K562 (cell line): ENCODE data around the gene NUP107. TPM values are rescaled to one million over a fixed set of nuclear protein-coding genes. Genes with fewer than 3 reads are reported as not detected.

ENCODE experiments used
- ARID3B ChIP-seq: fragments of 250-450 bp; sonication (Bioruptor Pico); IDR thresholded peaks from 2 replicates; pipeline ENCODE4 v1.4.0; 2020; ENCODE audit warnings: borderline replicate concordance
- CBX2 ChIP-seq: fragments of 200-600 bp; sonication (generic); IDR thresholded peaks from one replicate; pipeline ENCODE4 v1.6.1; 2012; ENCODE audit warnings: mild to moderate bottlenecking, low read length, inconsistent platforms; ENCODE audit not compliant: insufficient read depth, poor library complexity, severe bottlenecking
- CREB1 ChIP-seq, 2 experiments: sonication (generic) in 1 of 2; formaldehyde crosslinking in 1 of 2; IDR thresholded peaks; 2 replicates each; pipeline versions ENCODE4 v1.6.1 to v1.8.0; 2012 to 2022; ENCODE audit warnings: inconsistent platforms in 1 of 2, mild to moderate bottlenecking in 1 of 2, missing genetic modification reagents in 1 of 2, moderate library complexity in 1 of 2
- FOXK1 ChIP-seq: sonication (generic); formaldehyde crosslinking; IDR thresholded peaks from 2 replicates; pipeline ENCODE4 v1.8.0; 2022; ENCODE audit warnings: missing genetic modification reagents, mild to moderate bottlenecking, borderline replicate concordance
- FOXM1 ChIP-seq, 2 experiments: fragments of 450-650 bp in 1 of 2; sonication (generic) in 1 of 2; formaldehyde crosslinking in 1 of 2; IDR thresholded peaks; 2 replicates each; pipeline versions ENCODE4 v1.6.1 to v1.9.0; 2017 to 2022; ENCODE audit warnings: low read depth in 2 of 2, mild to moderate bottlenecking in 2 of 2, missing genetic modification reagents in 1 of 2, moderate library complexity in 1 of 2
- HDAC1 ChIP-seq, 2 experiments: fragments of 450-650 bp; IDR thresholded peaks; 2 replicates each; pipeline ENCODE4 v1.6.1; 2016 to 2017; ENCODE audit warnings: inconsistent platforms in 1 of 2, mild to moderate bottlenecking in 1 of 2, moderate library complexity in 1 of 2
- HNRNPUL1 ChIP-seq: fragments of 200-400 bp; formaldehyde crosslinking; IDR thresholded peaks from 2 replicates; pipeline ENCODE4 v1.6.1; 2017; ENCODE audit warnings: low read length
- KLF16 ChIP-seq: IDR thresholded peaks from 2 replicates; pipeline ENCODE4 v1.6.1; 2016; ENCODE audit warnings: antibody characterized with exemption
- MIER1 ChIP-seq: fragments of 450-650 bp; IDR thresholded peaks from 2 replicates; pipeline ENCODE4 v1.6.1; 2016; ENCODE audit warnings: antibody characterized with exemption, mild to moderate bottlenecking, low read depth
- PHB ChIP-seq: fragments of 250-450 bp; sonication (Bioruptor Pico); IDR thresholded peaks from 2 replicates; pipeline ENCODE4 v1.5.0; 2021
- SMAD2 ChIP-seq: fragments of 150-350 bp; IDR thresholded peaks from 2 replicates; pipeline ENCODE4 v1.6.1; 2014; ENCODE audit warnings: low read depth, mild to moderate bottlenecking, low read length
- SRSF1 ChIP-seq: fragments of 200-400 bp; formaldehyde crosslinking; IDR thresholded peaks from 2 replicates; pipeline ENCODE4 v1.6.1; 2017; ENCODE audit warnings: mild to moderate bottlenecking, low read depth, low read length, moderate library complexity
- TBP ChIP-seq: optimal IDR thresholded peaks from 2 replicates; pipeline ENCODE3; 2011; ENCODE audit warnings: low read depth, low read length, improper control_type of control experiment
- TOE1 ChIP-seq, 2 experiments: fragments of 450-650 bp in 1 of 2; sonication (generic) in 1 of 2; formaldehyde crosslinking in 1 of 2; IDR thresholded peaks; 2 replicates each; pipeline versions ENCODE4 v1.7.1 to v1.8.0; 2016 to 2022; ENCODE audit warnings: borderline replicate concordance in 2 of 2, mild to moderate bottlenecking in 2 of 2, antibody characterized with exemption in 1 of 2, inconsistent platforms in 1 of 2, low read depth in 1 of 2, missing genetic modification reagents in 1 of 2, moderate library complexity in 1 of 2
- TRIM24 ChIP-seq, 2 experiments: fragments of 450-650 bp; IDR thresholded peaks; 2 replicates each; pipeline ENCODE4 v1.6.1; 2016
- TRIM25 ChIP-seq: fragments of 450-650 bp; IDR thresholded peaks from 2 replicates; pipeline ENCODE4 v1.7.0; 2016; ENCODE audit warnings: borderline replicate concordance
- ZNF253 ChIP-seq: fragments of 250-450 bp; sonication (Bioruptor Pico); conservative IDR thresholded peaks from 2 replicates; pipeline ENCODE4 v1.6.1; 2021; ENCODE audit warnings: mild to moderate bottlenecking
- ZNF512 ChIP-seq: IDR thresholded peaks from 2 replicates; pipeline ENCODE4 v1.6.1; 2016; ENCODE audit warnings: missing genetic modification characterization, missing compliant biosample characterization
- ZNF639 ChIP-seq, 2 experiments: fragments of 200-800 bp in 1 of 2; sonication (Bioruptor generic) in 1 of 2; sonication (generic) in 1 of 2; formaldehyde crosslinking in 1 of 2; IDR thresholded peaks in 1 of 2; conservative IDR thresholded peaks in 1 of 2; 2 replicates each; pipeline versions ENCODE4 v1.5.0 to v1.6.1; 2016 to 2020; ENCODE audit warnings: missing compliant biosample characterization in 1 of 2, missing genetic modification characterization in 1 of 2, missing genetic modification reagents in 1 of 2
- ZNF780A ChIP-seq: fragments of 250-450 bp; sonication (Bioruptor Pico); IDR thresholded peaks from 2 replicates; pipeline ENCODE4 v1.5.0; 2021; ENCODE audit warnings: mild to moderate bottlenecking
- ZNF79 ChIP-seq: fragments of 250-450 bp; sonication (Bioruptor Pico); IDR thresholded peaks from 2 replicates; pipeline ENCODE4 v1.4.0; 2020; ENCODE audit warnings: low read depth, mild to moderate bottlenecking, moderate library complexity
- polyA plus RNA-seq, 8 experiments: library from polyadenylated mRNA; depleted of rRNA in 4 of 8; stranded (reverse) in 5 of 8; unstranded in 3 of 8; fragments of >200 nt; fragmentation: Nextera tagmentation in 2 of 8; fragmentation: Illumina TruSeq in 1 of 8; extraction: Ambion mirVana in 2 of 8; extraction: Trizol in 1 of 8; gene quantifications; 2 replicates each; pipeline versions ENCODE4 v1.2.1 to v1.2.3, GENCODE V29; 2011 to 2014; ENCODE audit warnings: inconsistent platforms in 1 of 8, missing spikeins in 1 of 8
- total RNA-seq, 7 experiments: library from RNA; depleted of rRNA in 6 of 7; stranded (reverse); fragments of >200 nt in 6 of 7; fragmentation: Illumina TruSeq in 2 of 7; extraction: Trizol in 2 of 7; gene quantifications; 2 replicates each; pipeline versions ENCODE4 v1.2.1 to v1.2.3, GENCODE V29; 2011 to 2021; ENCODE audit warnings: low replicate concordance in 1 of 7

Gene NUP107
- total and polyA plus RNA-seq, 9 of the 15 experiments (the other 6 are each of a cell fraction or from before 2014, with no cell fraction given), result 129 to 277 (median 199) TPM

GRCh38 chr12:68771223-68771925 lies 84.6 kb downstream of the NUP107 start (continued):
- TF ChIP-seq TOE1 (IDR thresholded peaks at IDR 0.05; ENCODE audit: borderline replicate concordance) (no peak), TOE1 (CRISPR knock-in tag; IDR thresholded peaks at IDR 0.05; ENCODE audit: borderline replicate concordance, low read depth) (no peak), ZNF79 (no peak), ZNF253 (CRISPR knock-in tag) (no peak), TRIM24 (IDR thresholded peaks at IDR 0.05) (peak; percentile 45 to 69; a peak in 2 of 4 replicates), CREB1 (IDR thresholded peaks at IDR 0.05) (no peak), CREB1 (CRISPR knock-in tag; IDR thresholded peaks at IDR 0.05) (no peak), ZNF780A (CRISPR knock-in tag) (no peak), FOXK1 (CRISPR knock-in tag) (no peak), ZNF639 (CRISPR knock-in tag; conservative IDR thresholded peaks at IDR 0.05 in 1 of 2, IDR thresholded peaks at IDR 0.05 in 1 of 2) (no peak), HNRNPUL1 (no peak), TBP (no peak), ARID3B (no peak), SRSF1 (no peak), FOXM1 (IDR thresholded peaks at IDR 0.05; ENCODE audit: low read depth) (peak; percentile 63; the same call in 1 of the 2 replicates), FOXM1 (CRISPR knock-in tag; IDR thresholded peaks at IDR 0.05; ENCODE audit: low read depth) (no peak), CBX2 (no peak), PHB (CRISPR knock-in tag) (no peak), MIER1 (no peak), TRIM25 (no peak), SMAD2 (no peak), ZNF512 (tag) (no peak), HDAC1 (IDR thresholded peaks at IDR 0.05) (no peak), KLF16 (peak; percentile 78)
